Measurements from ENCODE around the gene RAP1GAP2.

RAP1GAP2 gene

DNA sequence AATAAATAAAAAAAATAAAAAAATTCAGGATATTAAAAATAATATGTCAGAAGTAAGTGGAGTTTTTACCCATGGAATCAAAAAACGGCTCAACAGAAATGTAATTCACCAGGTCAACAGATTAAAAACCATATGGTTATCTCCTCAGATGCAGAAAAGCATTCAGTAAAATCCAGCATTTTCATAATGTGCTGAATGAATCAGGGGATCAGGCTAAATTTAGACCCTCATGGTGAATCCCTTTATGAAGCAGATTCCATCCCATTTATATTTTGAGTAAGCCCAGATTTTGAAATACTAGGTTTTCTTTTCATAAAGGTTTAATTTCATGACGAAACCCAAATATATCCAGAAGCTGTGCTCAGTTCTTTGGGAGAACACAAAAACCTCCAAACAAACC, 182.8 kb downstream of the RAP1GAP2 start:
- H3K4me3 ChIP-seq (ENCODE audit: control insufficient read depth, low read depth, low read length), result no peak overlapping the region
- DNase-seq (ENCODE audit: low read depth), result no peak
- TF ChIP-seq CTCF (IDR thresholded peaks at IDR 0.05; ENCODE audit: control insufficient read depth, insufficient read depth, low read depth, low read length, missing control alignments), result no peak

GRCh38 chr17:2980211-2980903, 184.1 kb downstream of the RAP1GAP2 start:
- H3K4me3 ChIP-seq (ENCODE audit: control insufficient read depth, low read depth, low read length), result no peak overlapping the region
- TF ChIP-seq CTCF (IDR thresholded peaks at IDR 0.05; ENCODE audit: control insufficient read depth, insufficient read depth, low read depth, low read length, missing control alignments), result no peak
- no peak for DNase-seq (ENCODE audit: low read depth)

DNA sequence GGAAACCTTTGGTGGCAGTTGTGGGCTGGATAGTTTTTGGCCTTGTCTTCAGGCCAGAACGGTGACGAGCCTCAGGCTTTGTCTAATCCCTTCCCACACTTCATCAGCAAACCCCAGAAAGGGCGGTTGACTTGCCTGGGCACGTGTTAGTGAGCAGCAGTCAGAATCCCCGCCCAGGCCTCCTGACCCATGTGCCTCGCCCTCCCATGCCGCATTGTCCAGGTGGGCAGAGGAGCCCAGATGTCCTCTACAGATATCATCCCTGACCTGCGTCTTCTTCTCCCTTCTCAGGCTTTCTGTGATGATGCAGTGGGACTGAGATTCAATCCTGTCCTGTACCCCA, 184.6 kb downstream of the RAP1GAP2 start:
- TF ChIP-seq CTCF (IDR thresholded peaks at IDR 0.05; ENCODE audit: control insufficient read depth, insufficient read depth, low read depth, low read length, missing control alignments), result no peak
- no peak for DNase-seq (ENCODE audit: low read depth)
- H3K4me3 ChIP-seq (ENCODE audit: control insufficient read depth, low read depth, low read length), result no peak overlapping the region

DNA sequence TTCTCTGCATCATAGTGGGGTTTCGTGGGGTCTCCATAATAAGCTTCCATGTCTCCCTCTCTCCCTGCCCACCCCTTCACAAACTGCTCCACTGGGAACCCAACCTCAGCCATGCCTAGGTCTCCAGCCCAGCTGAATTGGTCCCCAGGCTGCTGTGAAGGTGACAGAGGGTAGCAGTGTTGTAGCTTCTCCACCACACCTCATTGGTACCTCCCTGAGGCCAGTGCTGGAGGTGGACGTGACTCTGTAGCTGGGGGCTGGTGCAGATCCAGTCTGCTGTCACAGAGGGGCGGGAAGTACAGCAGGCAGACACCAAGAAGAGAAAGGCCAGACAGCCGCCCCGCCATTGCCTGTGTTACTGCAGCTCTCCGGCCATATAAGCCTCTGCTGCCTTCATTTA, 185.1 kb downstream of the RAP1GAP2 start:
- no peak for DNase-seq (ENCODE audit: low read depth)
- no peak for TF ChIP-seq CTCF (IDR thresholded peaks at IDR 0.05; ENCODE audit: control insufficient read depth, insufficient read depth, low read depth, low read length, missing control alignments)
- no peak overlapping the region for H3K4me3 ChIP-seq (ENCODE audit: control insufficient read depth, low read depth, low read length)

GRCh38 chr17:2982854-2983253, 186.6 kb downstream of the RAP1GAP2 start:
- DNase-seq (ENCODE audit: low read depth), result peak; percentile 33
- TF ChIP-seq CTCF (IDR thresholded peaks at IDR 0.05; ENCODE audit: control insufficient read depth, insufficient read depth, low read depth, low read length, missing control alignments), result peak; percentile 53
- H3K4me3 ChIP-seq (ENCODE audit: control insufficient read depth, low read depth, low read length), result no peak overlapping the region

DNA sequence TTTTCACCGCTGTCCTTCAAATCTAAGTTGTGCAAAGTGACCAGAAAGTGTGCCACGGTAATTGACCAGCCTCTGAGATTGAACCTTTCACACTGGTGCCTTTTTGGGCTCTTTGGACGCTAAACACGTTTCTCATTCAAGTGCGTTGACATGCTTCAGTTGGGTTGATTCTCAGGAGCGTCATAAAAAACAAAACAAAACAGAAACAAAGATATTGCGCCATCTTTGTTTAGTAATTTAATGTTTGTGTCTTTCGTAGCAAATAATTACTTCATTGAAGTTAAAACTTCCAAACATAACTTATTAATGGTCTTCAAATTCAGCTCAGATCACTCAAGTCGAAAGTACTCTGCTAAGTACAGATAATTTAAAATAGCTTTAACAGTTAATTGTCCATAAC, 187.0 kb downstream of the RAP1GAP2 start:
- H3K4me3 ChIP-seq (ENCODE audit: control insufficient read depth, low read depth, low read length), result no peak overlapping the region
- no peak for DNase-seq (ENCODE audit: low read depth)
- no peak for TF ChIP-seq CTCF (IDR thresholded peaks at IDR 0.05; ENCODE audit: control insufficient read depth, insufficient read depth, low read depth, low read length, missing control alignments)

- TF ChIP-seq CTCF (IDR thresholded peaks at IDR 0.05; ENCODE audit: control insufficient read depth, insufficient read depth, low read depth, low read length, missing control alignments), result no peak
- DNase-seq (ENCODE audit: low read depth), result no peak
- H3K4me3 ChIP-seq (ENCODE audit: control insufficient read depth, low read depth, low read length), result no peak overlapping the region
Observed at GRCh38 chr17:2985318-2985717, 189.1 kb downstream of the RAP1GAP2 start.
